Measurements from ENCODE around the gene GPR35. TPM values are rescaled to one million over a fixed set of nuclear protein-coding genes. Genes with fewer than 3 reads are reported as not detected.
"Not testable (repeated sequence)": the region's sequence is repeated elsewhere in the genome, so short reads cannot be mapped to it uniquely, and the experiment has no call there.

Gene GPR35
- total RNA-seq, 1 experiment from 2014 or later: not detected

- DNase-seq (ENCODE audit: low read depth): no peak
- in situ Hi-C loops (cut with HindIII; ENCODE audit: low pct_unique_long_range_greater_than_20kb, low sequenced_read_pairs): no loop called here
Measured at GRCh38 chr2:240643811-240644150, 18.5 kb downstream of the GPR35 start.

GRCh38 chr2:240644171-240644651 is 18.9 kb downstream of the GPR35 start:
- no peak for DNase-seq (ENCODE audit: low read depth)
- in situ Hi-C loops (cut with HindIII; ENCODE audit: low pct_unique_long_range_greater_than_20kb, low sequenced_read_pairs): no loop called here

GRCh38 chr2:240644859-240645301 is 19.6 kb downstream of the GPR35 start:
- in situ Hi-C loops (cut with HindIII; ENCODE audit: low pct_unique_long_range_greater_than_20kb, low sequenced_read_pairs): no loop called here
- DNase-seq (ENCODE audit: low read depth): no peak

GRCh38 chr2:240645346-240645745 is 20.1 kb downstream of the GPR35 start:
- in situ Hi-C loops (cut with HindIII; ENCODE audit: low pct_unique_long_range_greater_than_20kb, low sequenced_read_pairs): no loop called here
- no peak for DNase-seq (ENCODE audit: low read depth)

- no peak for DNase-seq (ENCODE audit: low read depth)
- in situ Hi-C loops (cut with HindIII; ENCODE audit: low pct_unique_long_range_greater_than_20kb, low sequenced_read_pairs): no loop called here
Measured at GRCh38 chr2:240645801-240646175, 20.5 kb downstream of the GPR35 start.

- in situ Hi-C loops (cut with HindIII; ENCODE audit: low pct_unique_long_range_greater_than_20kb, low sequenced_read_pairs): no loop called here
- no peak for DNase-seq (ENCODE audit: low read depth)
Measured at GRCh38 chr2:240646176-240646899, 21.1 kb downstream of the GPR35 start.

- no peak for DNase-seq (ENCODE audit: low read depth)
Measured at GRCh38 chr2:240646900-240647502, 21.7 kb downstream of the GPR35 start.

GRCh38 chr2:240647503-240648154 is 22.3 kb downstream of the GPR35 start:
- DNase-seq (ENCODE audit: low read depth): no peak
- in situ Hi-C loops (cut with HindIII; ENCODE audit: low pct_unique_long_range_greater_than_20kb, low sequenced_read_pairs): no loop called here

More at GRCh38 chr2:240646900-240647502, 21.7 kb downstream of the GPR35 start:
- in situ Hi-C loops (cut with HindIII; ENCODE audit: low pct_unique_long_range_greater_than_20kb, low sequenced_read_pairs): no loop called here

GRCh38 chr2:240648155-240648649 is 22.9 kb downstream of the GPR35 start:
- no peak for DNase-seq (ENCODE audit: low read depth)
- in situ Hi-C loops (cut with HindIII; ENCODE audit: low pct_unique_long_range_greater_than_20kb, low sequenced_read_pairs): no loop called here

GRCh38 chr2:240648650-240649275 is 23.5 kb downstream of the GPR35 start:
- in situ Hi-C loops (cut with HindIII; ENCODE audit: low pct_unique_long_range_greater_than_20kb, low sequenced_read_pairs): no loop called here

GRCh38 chr2:240649331-240649730 is 24.1 kb downstream of the GPR35 start:
- in situ Hi-C loops (cut with HindIII; ENCODE audit: low pct_unique_long_range_greater_than_20kb, low sequenced_read_pairs): no loop called here
- DNase-seq (ENCODE audit: low read depth): no peak

More at GRCh38 chr2:240648650-240649275, 23.5 kb downstream of the GPR35 start:
- no peak for DNase-seq (ENCODE audit: low read depth)

- in situ Hi-C loops (cut with HindIII; ENCODE audit: low pct_unique_long_range_greater_than_20kb, low sequenced_read_pairs): no loop called here
Measured at GRCh38 chr2:240650254-240650965, 25.1 kb downstream of the GPR35 start.

GRCh38 chr2:240651185-240651584 is 25.9 kb downstream of the GPR35 start:
- in situ Hi-C loops (cut with HindIII; ENCODE audit: low pct_unique_long_range_greater_than_20kb, low sequenced_read_pairs): no loop called here

More at GRCh38 chr2:240650254-240650965, 25.1 kb downstream of the GPR35 start:
- no peak for DNase-seq (ENCODE audit: low read depth)

GRCh38 chr2:240655931-240656886 is 30.9 kb downstream of the GPR35 start:
- in situ Hi-C loops (cut with HindIII; ENCODE audit: low pct_unique_long_range_greater_than_20kb, low sequenced_read_pairs): no loop called here
- DNase-seq (ENCODE audit: low read depth): no peak

More at GRCh38 chr2:240651185-240651584, 25.9 kb downstream of the GPR35 start:
- no peak for DNase-seq (ENCODE audit: low read depth)

- DNase-seq (ENCODE audit: low read depth); in situ Hi-C loops (cut with HindIII; ENCODE audit: low pct_unique_long_range_greater_than_20kb, low sequenced_read_pairs): not testable (repeated sequence)
Measured at GRCh38 chr2:240659883-240660282, 34.6 kb downstream of the GPR35 start.

GRCh38 chr2:240662681-240663080 is 37.4 kb downstream of the GPR35 start:
- DNase-seq (ENCODE audit: low read depth): peak; percentile 1
- in situ Hi-C loops (cut with HindIII; ENCODE audit: low pct_unique_long_range_greater_than_20kb, low sequenced_read_pairs): no loop called here

Data from Caki2 (cell line).